ENCODE measurements around the gene AGBL5. TPM values are rescaled to one million over a fixed set of nuclear protein-coding genes. Genes with fewer than 3 reads are reported as not detected.
A peak's percentile ranks its signal among the peaks of the same experiment; 100 is the strongest.

AGBL5 gene
- total and polyA plus RNA-seq, 2 of the 13 experiments (the other 11 are each of a cell fraction or from before 2014, with no cell fraction given) = 55.9 to 73.3 TPM

- TF ChIP-seq TFDP2 (CRISPR knock-in tag; IDR thresholded peaks at IDR 0.05) (0 out of 2 replicates have a peak, but pooled peaks have one; percentile 14), RBFOX2 (IDR thresholded peaks at IDR 0.05; ENCODE audit: low read depth, low read length) (peak; percentile 74), SNAPC5 (CRISPR knock-in tag; IDR thresholded peaks at IDR 0.05; ENCODE audit: borderline replicate concordance) (0 out of 2 replicates have a peak, but pooled peaks have one; percentile 25), PBX2 (CRISPR knock-in tag; IDR thresholded peaks at IDR 0.05) (no peak), MAF1 (CRISPR knock-in tag; IDR thresholded peaks at IDR 0.05; ENCODE audit: borderline replicate concordance) (peak; percentile 98), NR1H2 (CRISPR knock-in tag; IDR thresholded peaks at IDR 0.05; ENCODE audit: borderline replicate concordance, low read depth) (peak; percentile 49; the same call in 1 of the 2 replicates), ZFY (CRISPR knock-in tag; IDR thresholded peaks at IDR 0.05) (peak; percentile 87), GATAD2A (CRISPR knock-in tag; IDR thresholded peaks at IDR 0.05) (peak; percentile 55; the same call in 1 of the 2 replicates), ZNF235 (CRISPR knock-in tag; IDR thresholded peaks at IDR 0.05; ENCODE audit: borderline replicate concordance) (peak; percentile 66), MAZ (IDR thresholded peaks at IDR 0.05; ENCODE audit: borderline replicate concordance, low read depth, low read length) (peak; percentile 85; the same call in 1 of the 2 replicates), MAZ (CRISPR knock-in tag; IDR thresholded peaks at IDR 0.05; ENCODE audit: low read depth) (peak; percentile 71), ZNF574 (CRISPR knock-in tag; IDR thresholded peaks at IDR 0.05) (peak; percentile 40), SOX5 (CRISPR knock-in tag; IDR thresholded peaks at IDR 0.05; ENCODE audit: borderline replicate concordance) (no peak), EZH2 (conservative IDR thresholded peaks at IDR 0.05; ENCODE audit: low read depth, low read length) (no peak), GRHL1 (CRISPR knock-in tag; conservative IDR thresholded peaks at IDR 0.05) (no peak; the same call in 1 of the 2 replicates), THAP8 (CRISPR knock-in tag; IDR thresholded peaks at IDR 0.05; ENCODE audit: borderline replicate concordance) (no peak), HNF4G (IDR thresholded peaks at IDR 0.05; ENCODE audit: borderline replicate concordance, low read depth, low read length) (0 out of 2 replicates have a peak, but pooled peaks have one; percentile 6), HNF4G (CRISPR knock-in tag; IDR thresholded peaks at IDR 0.05; ENCODE audit: borderline replicate concordance, low read depth) (peak; percentile 27; the same call in 1 of the 2 replicates), RARG (CRISPR knock-in tag; IDR thresholded peaks at IDR 0.05; ENCODE audit: low read depth) (0 out of 2 replicates have a peak, but pooled peaks have one; percentile 59), NFE2L2 (IDR thresholded peaks at IDR 0.05; ENCODE audit: low read length) (no peak)
Observed at GRCh38 chr2:27050281-27050995, 1.0 kb upstream of the AGBL5 start (continued).

Data from HepG2 (cell line).